Stimulated activated CD8-positive, alpha-beta memory T cell treated with anti-CD3 and anti-CD28 coated beads, Interleukin-7, amount 100 ng/mL, for 4 hours (primary cell): ENCODE measurements around the gene CDCA7.
"Not testable (repeated sequence)": the region's sequence is repeated elsewhere in the genome, so short reads cannot be mapped to it uniquely, and the experiment has no call there.

ENCODE experiments used
- DNase-seq, 2 donors: peaks; one replicate each; pipeline ENCODE4 v3.0.0-alpha.2; 2020; ENCODE audit warnings: low read depth in 2 of 2

Gene CDCA7

DNA sequence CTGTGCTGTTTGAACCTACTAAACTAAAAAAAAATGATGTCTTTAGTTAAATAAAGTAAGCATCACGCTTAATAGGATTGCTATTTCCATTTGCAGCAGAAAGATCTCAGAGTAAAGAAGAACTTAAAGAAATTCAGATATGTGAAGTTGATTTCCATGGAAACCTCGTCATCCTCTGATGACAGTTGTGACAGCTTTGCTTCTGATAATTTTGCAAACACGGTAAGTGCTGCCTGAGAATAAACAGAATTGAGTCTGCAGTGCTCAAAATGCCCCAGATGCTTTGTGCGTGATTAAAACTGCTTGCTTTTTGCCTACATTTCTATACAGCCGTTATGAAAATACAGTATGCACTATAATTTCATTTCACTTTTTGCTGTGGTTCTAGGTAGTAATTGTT, 3.9 kb downstream of the CDCA7 start:
- DNase-seq = no peak

DNA sequence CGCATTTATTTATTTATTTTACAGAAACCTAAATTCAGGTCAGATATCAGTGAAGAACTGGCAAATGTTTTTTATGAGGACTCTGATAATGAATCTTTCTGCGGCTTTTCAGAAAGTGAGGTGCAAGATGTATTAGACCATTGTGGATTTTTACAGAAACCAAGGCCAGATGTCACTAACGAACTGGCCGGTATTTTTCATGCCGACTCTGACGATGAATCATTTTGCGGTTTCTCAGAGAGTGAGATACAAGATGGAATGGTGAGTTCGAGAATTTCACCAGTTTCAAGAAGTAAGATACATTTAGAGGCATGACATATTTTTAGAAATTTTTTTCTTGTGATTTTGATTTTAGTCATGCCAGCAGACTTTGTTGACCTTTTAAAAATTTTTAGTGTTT, 4.6 kb downstream of the CDCA7 start:
- DNase-seq = no peak

DNA sequence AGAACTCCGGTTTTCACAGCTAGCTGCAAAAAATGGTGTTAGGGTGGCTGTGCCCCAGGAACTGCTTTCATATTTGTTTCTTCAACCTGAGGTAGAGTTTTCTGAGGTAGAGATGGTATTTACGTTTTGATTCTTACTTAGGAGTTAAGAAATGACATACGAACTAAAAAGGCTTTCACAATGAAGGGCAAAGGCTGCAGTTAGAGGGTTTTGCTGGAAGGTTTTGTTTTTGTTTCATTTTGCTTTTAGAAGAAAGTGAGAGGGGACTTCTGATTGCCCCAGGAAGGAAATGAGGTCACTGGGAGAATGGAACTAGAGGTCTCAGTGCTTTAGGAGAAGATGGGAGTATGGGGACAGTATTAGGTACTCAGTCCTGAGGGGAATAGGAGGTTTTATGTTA, 15.5 kb downstream of the CDCA7 start:
- DNase-seq = no peak

DNA sequence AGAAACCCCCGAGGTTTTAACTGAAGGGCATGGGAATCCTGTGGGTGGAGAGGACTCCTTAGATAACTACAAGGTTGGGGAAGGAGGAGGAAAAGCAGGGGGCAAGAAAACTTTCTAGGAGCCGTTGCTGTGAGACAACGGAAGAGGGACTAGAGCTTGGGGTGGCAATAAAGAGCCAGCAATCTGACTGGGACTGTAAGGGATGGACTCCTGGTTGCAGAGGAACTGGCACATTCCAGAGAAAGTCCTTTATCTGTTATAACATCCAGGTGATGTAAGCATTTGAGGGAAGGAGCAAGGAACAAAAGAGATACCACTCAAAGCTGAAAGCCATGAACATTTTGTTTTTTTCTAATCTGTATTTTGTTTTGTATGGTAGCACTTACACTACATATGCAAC, 16.4 kb downstream of the CDCA7 start:
- DNase-seq = no peak

DNA sequence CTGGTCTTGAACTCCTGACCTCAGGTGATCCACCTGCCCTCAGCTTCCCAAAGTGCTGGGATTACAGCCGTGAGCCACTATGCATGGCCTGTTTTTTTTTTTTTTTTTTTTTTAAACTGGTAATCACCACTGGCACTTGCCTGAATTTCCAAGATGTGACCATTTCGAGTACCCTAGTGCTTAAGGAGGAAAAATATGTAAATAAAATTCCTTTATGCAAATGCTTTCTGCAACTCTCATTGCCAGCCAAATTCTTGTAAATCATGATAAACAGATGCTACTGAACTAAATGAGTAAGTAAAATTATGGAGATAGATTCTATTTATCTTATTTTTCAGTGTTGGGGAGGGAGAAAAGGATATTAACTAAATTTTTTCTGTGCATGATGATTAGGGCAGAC, 18.6 kb downstream of the CDCA7 start:
- DNase-seq = no peak

DNA sequence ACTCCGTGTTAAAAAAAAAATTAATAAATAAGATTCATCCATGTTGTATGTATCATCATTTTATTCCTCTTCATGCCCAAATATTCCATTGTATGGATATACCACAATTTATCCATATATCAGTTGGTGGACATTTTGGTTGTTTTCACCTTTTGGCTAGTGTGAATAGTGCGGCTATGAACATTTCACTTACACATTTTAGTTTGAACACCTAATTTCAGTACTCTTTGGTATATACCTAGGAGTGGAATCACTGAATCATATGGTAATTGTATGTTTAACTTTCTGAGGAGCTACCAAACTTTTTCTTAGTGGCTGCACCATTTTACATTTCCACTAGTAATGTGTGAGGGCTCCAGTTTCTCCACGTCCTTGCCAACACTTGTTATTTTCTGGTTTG, 20.0 kb downstream of the CDCA7 start:
- DNase-seq = no peak

DNA sequence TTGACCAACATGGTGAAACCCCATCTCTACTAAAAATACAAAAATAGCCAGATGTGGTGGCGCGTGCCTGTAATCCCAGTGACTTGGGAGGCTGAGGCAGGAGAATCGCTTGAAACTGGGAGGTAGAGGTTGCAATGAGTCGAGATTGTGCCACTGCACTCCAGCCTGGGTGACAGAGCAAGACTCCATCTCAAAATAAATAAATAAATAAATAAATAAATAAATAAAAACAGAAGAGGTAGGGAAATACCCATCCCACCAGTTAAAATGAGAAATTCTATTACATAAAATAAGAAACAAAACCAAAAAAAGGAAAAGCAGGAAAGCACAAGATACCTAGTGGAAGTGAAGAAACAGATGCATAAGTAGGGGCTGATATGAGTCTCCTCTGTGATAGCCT, 30.9 kb downstream of the CDCA7 start:
- not testable (repeated sequence) for DNase-seq

DNA sequence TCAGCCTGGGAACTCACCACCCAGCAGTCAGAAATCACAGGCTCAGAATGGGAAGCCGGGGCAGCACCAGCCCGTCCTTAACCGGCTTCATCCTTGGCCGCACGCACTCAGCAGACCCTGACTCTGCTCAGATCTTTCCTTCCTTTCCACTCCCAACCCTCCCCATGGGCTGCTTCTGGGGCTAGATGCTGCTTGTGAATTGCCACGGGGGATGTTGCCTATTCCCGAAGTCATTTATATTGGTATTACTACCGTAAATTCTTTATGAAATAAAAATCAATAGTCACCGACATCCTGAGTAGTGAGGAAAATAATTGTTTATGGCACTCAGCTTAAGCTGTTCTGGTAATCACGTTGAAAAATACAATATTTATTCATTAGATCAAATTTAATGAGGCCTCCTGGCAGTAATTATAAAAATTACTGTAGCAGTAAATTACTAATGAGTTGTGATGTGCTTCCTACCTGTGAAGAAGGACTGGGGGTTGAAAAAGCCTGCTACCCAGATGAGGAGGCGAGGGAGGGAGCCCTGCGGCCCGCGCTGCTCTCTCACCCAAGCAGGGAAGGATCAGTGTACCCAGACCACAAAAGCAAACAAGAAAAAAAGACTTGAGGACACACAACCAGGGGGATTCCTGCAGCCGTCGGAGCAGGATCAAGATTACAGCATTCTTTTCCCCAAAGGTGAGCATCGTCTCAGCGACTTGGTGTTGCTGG, 31.5 kb downstream of the CDCA7 start:
- DNase-seq = no peak

DNA sequence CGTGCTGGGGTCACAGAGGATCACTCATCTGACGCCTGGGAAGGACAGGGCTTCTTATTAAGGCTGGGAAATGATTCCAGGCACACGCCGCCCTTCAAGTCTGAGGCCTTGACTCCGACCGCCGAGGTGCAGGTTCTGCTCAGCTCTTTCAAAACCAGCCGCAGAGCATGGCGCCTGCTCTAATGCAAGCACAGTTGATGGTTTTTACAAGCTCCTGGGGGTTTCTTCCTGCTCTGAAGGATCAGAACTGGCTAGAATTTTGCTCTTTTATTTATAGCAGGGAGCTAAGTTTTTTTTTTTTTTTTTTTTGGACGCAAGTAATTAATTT, 32.0 kb downstream of the CDCA7 start:
- no peak for DNase-seq

DNA sequence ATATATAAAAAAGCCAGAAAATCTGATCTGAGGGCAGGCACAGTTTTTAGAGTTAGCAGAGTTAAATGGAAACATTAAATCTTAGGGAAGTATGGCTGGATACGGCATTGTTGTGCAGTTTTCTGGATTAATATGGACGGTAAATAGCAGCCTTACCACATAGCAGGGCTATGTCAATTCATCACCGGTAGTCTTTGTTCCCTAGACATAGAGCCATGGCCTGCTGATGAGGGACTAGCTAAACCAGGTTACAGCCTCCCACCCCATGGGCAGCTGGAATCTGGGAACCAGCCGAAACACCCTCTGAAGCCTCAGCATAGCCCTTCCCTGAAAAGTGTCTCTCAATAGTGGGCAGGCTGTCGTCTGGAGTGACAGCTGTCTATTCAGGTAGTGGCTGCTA, 32.4 kb downstream of the CDCA7 start:
- DNase-seq = no peak

DNA sequence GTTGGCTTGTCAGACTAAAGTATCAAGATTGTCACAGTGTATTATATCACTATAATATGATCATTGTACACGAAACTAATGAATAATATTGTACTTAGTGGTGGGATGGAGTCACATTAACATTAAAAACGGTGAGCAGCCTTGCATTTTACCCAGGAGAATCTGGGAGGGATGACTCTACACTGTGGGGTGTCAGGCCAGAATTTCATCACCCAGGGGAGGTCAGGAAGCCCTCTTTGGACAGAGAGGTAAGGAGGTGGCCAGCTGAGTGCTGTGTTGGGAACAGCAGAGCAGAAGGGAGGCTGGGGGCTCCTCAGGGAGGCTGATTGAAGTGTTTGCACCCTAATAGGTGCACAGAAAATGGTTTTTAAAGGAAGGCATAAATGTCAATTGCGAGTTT, 33.0 kb downstream of the CDCA7 start:
- DNase-seq = no peak

DNA sequence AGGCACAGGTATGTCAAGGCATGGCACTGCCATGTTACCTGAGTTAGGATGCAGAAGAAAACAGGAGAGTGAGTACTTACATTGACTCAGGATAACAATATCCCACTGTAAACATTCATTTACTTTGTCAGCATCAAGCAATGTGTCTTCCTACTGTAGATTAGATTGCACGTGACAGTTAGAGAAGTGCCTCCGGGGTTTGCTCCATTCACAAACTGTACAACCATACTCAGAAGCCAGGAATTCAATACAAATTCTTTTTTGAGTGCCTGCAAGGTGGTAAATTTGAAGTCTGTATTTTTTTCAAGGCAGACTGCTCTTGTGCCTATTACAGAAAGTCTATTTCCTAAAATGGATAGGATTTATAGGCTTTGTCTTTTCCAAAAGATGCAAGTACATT, 34.1 kb downstream of the CDCA7 start:
- DNase-seq = no peak

DNA sequence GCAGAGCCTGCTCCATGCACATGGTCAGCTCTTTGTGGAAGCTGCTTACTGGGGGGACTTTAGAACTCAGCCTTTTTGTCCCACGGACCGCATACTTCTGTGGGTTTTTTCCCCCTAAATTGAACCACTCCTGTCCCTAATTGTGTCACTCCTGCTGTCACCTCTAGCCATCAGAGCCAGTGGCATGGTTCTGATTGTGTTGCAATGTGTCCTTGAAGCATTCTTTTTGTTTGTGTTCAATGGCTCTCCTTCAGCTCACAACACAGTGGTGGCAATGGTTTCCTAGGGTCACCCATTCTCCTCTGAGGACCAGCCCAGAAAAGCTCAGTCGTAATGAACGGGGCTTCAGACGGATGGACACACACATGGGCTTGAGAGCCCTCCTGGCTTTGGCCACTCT, 35.4 kb downstream of the CDCA7 start:
- DNase-seq = no peak

DNA sequence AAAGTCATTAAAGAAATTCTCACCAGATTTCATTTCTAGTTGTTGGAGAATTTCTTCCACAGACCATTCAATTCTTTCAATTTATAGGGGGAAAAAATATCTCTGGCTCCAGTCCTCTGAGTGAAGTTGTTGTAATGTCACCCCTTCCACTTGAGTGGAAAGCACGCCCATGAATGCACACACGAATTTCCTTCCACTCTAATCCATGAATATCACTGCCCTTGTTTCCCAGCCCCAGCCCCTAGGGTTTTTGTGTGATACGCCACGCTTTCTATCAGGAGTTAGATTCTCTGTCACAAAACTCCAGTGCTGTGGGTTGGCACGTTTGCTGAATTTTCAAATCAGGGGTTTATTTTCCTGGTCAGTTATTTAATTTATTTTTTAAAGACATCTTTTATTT, 38.1 kb downstream of the CDCA7 start:
- DNase-seq = no peak

DNA sequence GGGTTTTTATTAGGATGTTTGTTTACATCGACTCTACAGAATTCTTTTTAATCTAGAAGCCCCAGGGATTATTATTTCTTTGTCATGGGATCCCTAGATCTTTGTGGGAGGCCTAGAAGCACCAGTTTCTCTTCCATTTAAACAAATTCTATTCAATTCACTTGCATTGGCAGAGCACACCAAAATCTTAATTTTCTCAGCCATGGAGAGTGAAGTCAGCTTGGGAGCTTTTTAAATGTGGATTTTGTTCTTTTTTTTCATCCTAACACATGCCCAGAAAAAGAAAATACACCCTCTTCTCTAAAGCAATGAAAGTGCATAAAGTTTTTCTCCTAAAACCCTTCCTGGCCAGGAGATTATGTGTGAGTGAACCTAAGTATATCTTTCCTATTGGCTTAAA, 38.5 kb downstream of the CDCA7 start:
- DNase-seq = no peak

DNA sequence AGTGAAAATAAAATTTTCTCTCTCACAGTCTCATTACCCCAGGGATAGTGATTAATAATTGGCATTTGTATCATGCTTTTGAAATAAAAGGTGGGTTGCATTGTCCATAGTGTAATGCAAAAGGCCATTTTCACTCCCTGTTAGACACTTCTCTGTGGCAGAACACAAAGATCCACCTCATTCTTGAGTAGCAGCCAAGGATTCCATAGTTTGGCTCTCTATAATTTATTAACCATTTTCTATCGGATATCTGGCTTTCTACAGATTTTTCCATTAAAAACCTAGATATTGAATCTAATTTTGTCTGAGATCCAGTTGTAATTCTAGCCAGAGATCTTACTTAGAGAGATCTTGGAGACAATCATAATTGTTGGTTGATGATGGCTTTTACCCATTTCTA, 39.0 kb downstream of the CDCA7 start:
- no peak for DNase-seq

DNA sequence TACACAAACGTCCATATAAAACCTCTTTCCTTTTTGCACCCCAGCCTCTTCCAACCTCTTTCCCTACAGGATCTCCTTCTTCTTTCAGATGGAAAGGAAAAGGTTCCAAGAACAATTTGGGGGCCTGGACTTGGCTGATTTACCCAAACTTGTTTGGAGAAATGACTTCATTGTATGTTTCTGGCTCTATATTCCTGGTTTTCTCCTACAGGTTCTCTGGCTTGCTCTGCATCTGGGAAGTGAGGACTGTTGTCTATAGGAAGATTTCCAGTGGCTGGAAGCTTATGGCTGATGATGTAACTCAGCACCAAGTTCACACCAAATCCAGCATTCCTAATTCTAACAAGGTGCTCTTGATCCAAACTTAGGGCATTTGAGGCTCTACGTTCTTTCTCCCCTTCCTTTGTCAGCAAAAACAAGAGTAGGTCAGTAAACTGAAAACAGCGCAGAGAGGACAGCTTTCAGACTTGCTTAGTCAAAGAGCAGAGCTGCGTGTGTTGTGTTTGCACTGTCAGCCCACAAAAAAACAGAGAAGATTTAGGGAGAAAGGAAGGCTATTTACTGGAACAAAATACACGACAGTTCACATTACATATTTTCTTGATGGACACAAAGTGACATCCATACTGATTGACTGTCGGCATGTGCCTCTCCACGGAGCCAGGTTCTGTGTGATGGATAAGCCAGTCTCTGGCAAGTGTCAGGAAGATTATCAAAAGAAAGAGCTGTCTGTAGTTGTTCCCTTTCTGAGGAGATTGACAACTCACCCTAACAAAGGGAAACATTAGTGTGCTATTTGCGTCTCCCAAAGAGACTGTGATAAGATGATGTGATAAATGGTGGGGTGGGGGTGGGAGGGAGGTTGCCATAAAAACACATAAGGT, 39.7 kb downstream of the CDCA7 start:
- DNase-seq = no peak

DNA sequence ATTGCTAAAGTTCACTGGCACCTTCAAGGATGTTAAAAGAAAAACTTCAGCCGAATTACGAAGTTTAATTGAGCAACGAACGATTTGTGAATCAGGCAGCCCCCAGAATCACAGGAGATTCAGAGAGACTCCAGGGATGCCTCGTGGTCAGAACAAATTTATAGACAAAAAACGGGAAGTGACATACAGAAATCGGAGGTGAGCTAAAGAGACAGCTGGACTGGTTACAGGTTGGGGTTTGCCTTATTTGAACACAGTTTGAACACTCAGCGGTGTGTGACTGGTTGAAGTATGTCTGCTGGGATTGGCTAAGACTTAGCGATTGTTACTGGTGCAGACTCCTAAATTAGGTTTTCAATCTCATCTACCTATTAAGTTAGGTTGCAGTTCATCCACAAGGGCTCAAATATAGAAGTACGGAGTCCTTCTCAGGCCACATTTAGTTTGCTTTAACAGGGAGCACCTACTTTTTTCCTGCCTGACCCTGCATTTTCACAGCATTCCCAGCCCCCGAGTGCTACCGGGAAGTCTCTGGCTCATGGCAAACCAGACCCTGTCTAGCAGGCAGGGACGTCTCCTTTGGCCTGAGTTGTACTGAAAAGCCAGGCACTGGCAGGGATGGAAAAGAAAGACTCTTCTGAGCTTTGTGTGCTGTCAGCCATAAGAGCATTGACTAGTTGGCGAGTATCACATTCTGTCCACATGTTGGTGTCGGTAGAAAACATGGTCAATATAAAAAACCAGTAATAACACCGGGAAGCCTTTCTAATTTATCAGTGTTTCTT, 41.1 kb downstream of the CDCA7 start:
- no peak for DNase-seq

DNA sequence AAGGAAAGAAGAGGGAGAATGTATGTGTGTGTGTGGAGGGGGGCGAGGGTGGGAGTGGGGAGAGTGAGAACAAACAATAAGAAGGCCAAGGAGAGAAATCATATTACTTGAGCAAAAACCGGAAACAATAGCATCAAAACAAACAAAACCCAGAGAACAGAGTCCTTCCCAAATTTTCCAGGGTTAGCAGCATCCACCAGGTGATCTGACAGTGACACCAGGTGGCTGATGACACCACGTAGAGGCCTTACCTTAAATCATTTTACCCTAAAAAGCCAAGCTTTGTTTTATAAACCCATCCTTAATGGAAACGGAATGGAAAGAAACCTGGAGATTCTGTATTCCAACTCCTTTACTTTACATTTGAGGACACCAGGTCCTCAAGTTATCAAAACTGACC, 42.9 kb downstream of the CDCA7 start:
- DNase-seq = no peak

DNA sequence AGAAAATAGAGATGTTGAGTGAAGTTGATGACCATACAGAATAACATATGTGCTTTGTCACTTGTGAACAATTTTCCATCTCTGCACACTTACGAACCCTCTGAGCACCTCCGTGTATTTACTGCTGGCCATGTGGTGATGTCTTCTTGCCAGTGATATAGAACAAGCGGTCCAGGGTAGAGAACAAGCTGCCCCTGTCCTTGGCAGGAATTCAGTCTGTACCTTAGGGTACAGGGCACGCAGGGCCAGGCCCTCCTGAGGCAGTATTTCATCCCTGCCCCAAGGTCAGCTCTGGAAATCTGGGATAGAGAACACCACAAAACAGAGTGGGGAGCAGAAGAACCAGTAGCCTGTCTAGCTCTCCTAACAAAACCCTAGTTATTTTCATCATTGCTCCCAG, 44.6 kb downstream of the CDCA7 start:
- no peak for DNase-seq

DNA sequence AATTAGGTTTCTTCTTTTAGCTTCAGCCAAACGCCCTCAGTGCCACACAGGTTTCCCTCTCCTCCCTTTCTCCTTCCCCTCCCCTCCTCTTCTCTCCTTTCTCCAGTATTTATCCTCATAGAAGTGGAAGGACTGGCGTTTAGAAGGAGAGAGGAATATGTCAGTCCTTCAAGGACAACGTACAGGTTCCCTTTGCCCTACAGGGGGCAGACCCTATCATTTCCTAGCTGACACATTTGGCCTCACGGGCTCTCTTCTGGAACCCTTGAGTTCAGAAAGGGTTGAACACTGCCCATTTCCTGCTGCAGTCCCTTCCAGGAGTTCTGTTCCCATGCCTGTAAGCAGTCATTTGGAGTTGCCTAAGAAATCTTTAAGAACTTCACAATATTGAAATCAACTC, 46.1 kb downstream of the CDCA7 start:
- no peak for DNase-seq

DNA sequence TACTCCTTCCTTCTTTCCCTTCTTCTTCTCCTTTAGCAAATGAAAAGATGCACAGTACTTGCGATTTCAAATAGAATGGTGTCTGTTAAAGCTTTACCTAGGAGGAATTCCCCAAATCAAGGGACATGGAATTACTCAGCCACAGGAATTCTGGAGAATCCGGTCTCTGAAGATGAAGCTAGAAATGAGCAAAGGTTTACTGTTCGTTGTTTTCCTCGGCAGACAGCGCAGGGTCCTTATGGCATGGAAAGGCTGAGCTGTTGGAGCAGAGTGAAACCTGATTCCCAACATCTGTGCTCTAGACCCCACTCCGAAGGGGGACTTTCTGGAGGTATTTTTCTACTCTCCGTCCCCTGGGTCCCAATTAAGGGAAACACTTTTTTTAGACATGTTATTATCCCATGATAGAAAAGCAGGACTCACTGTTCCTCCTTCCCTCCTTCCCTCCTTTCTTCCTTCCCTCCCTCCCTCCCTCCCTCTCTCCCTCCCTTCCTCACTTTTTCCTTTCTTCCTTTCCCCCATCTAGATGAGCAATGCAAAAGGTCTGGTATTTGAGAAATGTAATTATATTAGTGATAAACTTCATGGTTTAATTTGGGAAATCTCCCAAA, 47.1 kb downstream of the CDCA7 start:
- no peak for DNase-seq
